IMR-90 (cell line): ENCODE measurements around the gene GMNN. TPM values are rescaled to one million over a fixed set of nuclear protein-coding genes. Genes with fewer than 3 reads are reported as not detected.
A peak's percentile ranks its signal among the peaks of the same experiment; 100 is the strongest.

ENCODE experiments used
- ATAC-seq: fragments of 200-7000 bp; cut with Tn5 transposase; 2 replicates; pipeline ENCODE4 v1.9.1; 2020; ENCODE audit warnings: low read depth, mild to moderate bottlenecking, moderate library complexity
- BruUV-seq: library from RNA; stranded (reverse); fragments of 400-500 nt; replicated peaks from 2 replicates; lab custom pipeline; 2021; lab: Mats Ljungman, UMichigan
- CTCF ChIA-PET: fragments of 300-600 bp; formaldehyde crosslinking; extraction: SDS; loops from one replicate; lab custom pipeline; 2021; ENCODE audit warnings: antibody characterized with exemption; lab: Yijun Ruan, JAX
- POLR2A ChIA-PET: fragments of 300-600 bp; sonication (Branson Sonifier 250); formaldehyde crosslinking; loops from one replicate; lab custom pipeline; 2022; ENCODE audit warnings: antibody characterized with exemption; ENCODE audit not compliant: unreplicated experiment; lab: Charles Lee
- DNase-seq: peaks from one replicate; pipeline ENCODE4 v3.0.0; 2013
- H2AFZ ChIP-seq: replicated peaks from 2 replicates; pipeline ENCODE3; 2013; ENCODE audit warnings: low read length, mild to moderate bottlenecking; ENCODE audit not compliant: poor library complexity
- H2AK5ac ChIP-seq: 2 replicates; pipeline ENCODE4 v1.6.1; 2013; ENCODE audit warnings: low read depth, low read length, inconsistent platforms
- H2AK9ac ChIP-seq: replicated peaks from 2 replicates; pipeline ENCODE3; 2013; ENCODE audit warnings: mild to moderate bottlenecking, low read depth, low read length, moderate library complexity; ENCODE audit not compliant: poor library complexity
- H2BK120ac ChIP-seq: 2 replicates; pipeline ENCODE4 v1.6.1; 2013; ENCODE audit warnings: low read depth, low read length, inconsistent platforms
- H2BK15ac ChIP-seq: 3 replicates; pipeline ENCODE4 v1.6.1; 2013; ENCODE audit warnings: low read depth, low read length, inconsistent platforms
- H2BK20ac ChIP-seq: 2 replicates; pipeline ENCODE4 v1.6.1; 2013; ENCODE audit warnings: low read depth, mild to moderate bottlenecking, inconsistent platforms, low read length, moderate library complexity
- H2BK5ac ChIP-seq: 2 replicates; pipeline ENCODE4 v1.6.1; 2013; ENCODE audit warnings: mild to moderate bottlenecking, low read depth, low read length, inconsistent platforms; ENCODE audit not compliant: poor library complexity, severe bottlenecking
- H3K14ac ChIP-seq: replicated peaks from 2 replicates; pipeline ENCODE4 v1.6.1; 2013; ENCODE audit warnings: low read depth, low read length, inconsistent platforms
- H3K18ac ChIP-seq: 2 replicates; pipeline ENCODE4 v1.6.1; 2013; ENCODE audit warnings: low read depth, low read length, control low read depth
- H3K23ac ChIP-seq: 2 replicates; pipeline ENCODE4 v1.6.1; 2013; ENCODE audit warnings: low read depth, low read length, inconsistent platforms
- H3K27ac ChIP-seq: 2 replicates; pipeline ENCODE4 v1.5.1; 2013; ENCODE audit warnings: mild to moderate bottlenecking, control low read depth, low read length; ENCODE audit not compliant: insufficient read depth
- H3K27me3 ChIP-seq: 2 replicates; pipeline ENCODE4 v1.6.1; 2013; ENCODE audit warnings: low read length; ENCODE audit not compliant: control insufficient read depth, insufficient read depth
- H3K36me3 ChIP-seq: 2 replicates; pipeline ENCODE4 v1.6.1; 2013; ENCODE audit warnings: low read length, mixed read lengths; ENCODE audit not compliant: control insufficient read depth, insufficient read depth
- H3K4ac ChIP-seq: 2 replicates; pipeline ENCODE4 v1.6.1; 2013; ENCODE audit warnings: low read depth, low read length, inconsistent platforms
- H3K4me1 ChIP-seq: 2 replicates; pipeline ENCODE4 v1.6.1; 2013; ENCODE audit warnings: low read length, mixed read lengths; ENCODE audit not compliant: control insufficient read depth, insufficient read depth
- H3K4me2 ChIP-seq: 2 replicates; pipeline ENCODE4 v1.6.1; 2013; ENCODE audit warnings: low read depth, mild to moderate bottlenecking, control low read depth, low read length, moderate library complexity
- H3K4me3 ChIP-seq: 2 replicates; pipeline ENCODE4 v1.5.1; 2013; ENCODE audit warnings: low read depth, mild to moderate bottlenecking, control low read depth, low read length, moderate library complexity; ENCODE audit not compliant: insufficient read depth
- H3K56ac ChIP-seq: 2 replicates; pipeline ENCODE4 v1.6.1; 2013; ENCODE audit warnings: low read length, inconsistent platforms; ENCODE audit not compliant: insufficient read depth; ENCODE audit errors: extremely low read depth
- H3K79me1 ChIP-seq, 2 experiments: 2 replicates each; pipeline ENCODE4 v1.6.1; 2013; ENCODE audit warnings: low read length in 2 of 2, inconsistent platforms in 1 of 2, low read depth in 1 of 2
- H3K9ac ChIP-seq: 2 replicates; pipeline ENCODE4 v1.6.1; 2013; ENCODE audit warnings: low read depth, low read length, control low read depth
- H3K9me1 ChIP-seq: 2 replicates; pipeline ENCODE4 v1.6.1; 2013; ENCODE audit warnings: low read length, inconsistent platforms; ENCODE audit not compliant: insufficient read depth
- H3K9me3 ChIP-seq: 2 replicates; pipeline ENCODE4 v1.6.1; 2013; ENCODE audit warnings: low read length; ENCODE audit not compliant: control insufficient read depth, insufficient read depth
- H4K20me1 ChIP-seq: 2 replicates; pipeline ENCODE4 v1.6.1; 2013; ENCODE audit warnings: low read length, inconsistent platforms; ENCODE audit not compliant: insufficient read depth
- H4K5ac ChIP-seq: 2 replicates; pipeline ENCODE4 v1.6.1; 2013; ENCODE audit warnings: mild to moderate bottlenecking, low read depth, low read length, control low read depth
- H4K8ac ChIP-seq, 2 experiments: 2 replicates each; pipeline ENCODE4 v1.6.1; 2013; ENCODE audit warnings: low read depth in 2 of 2, low read length in 2 of 2, control low read depth in 1 of 2, inconsistent platforms in 1 of 2
- H4K91ac ChIP-seq: 2 replicates; pipeline ENCODE4 v1.6.1; 2013; ENCODE audit warnings: low read depth, low read length, inconsistent platforms; ENCODE audit not compliant: insufficient read depth
- BHLHE40 ChIP-seq: fragments of 150-350 bp; IDR thresholded peaks from 2 replicates; pipeline ENCODE4 v1.6.1; 2016; ENCODE audit warnings: mild to moderate bottlenecking, low read depth, low read length
- CEBPB ChIP-seq: IDR thresholded peaks from 2 replicates; pipeline ENCODE4 v1.6.1; 2012; ENCODE audit warnings: low read depth, low read length, improper control_type of control experiment
- CHD1 ChIP-seq: IDR thresholded peaks from 2 replicates; pipeline ENCODE4 v1.6.1; 2012; ENCODE audit warnings: low read depth, low read length, improper control_type of control experiment
- CTCF ChIP-seq: conservative IDR thresholded peaks from 2 replicates; pipeline ENCODE4 v1.5.1; 2012; ENCODE audit warnings: mild to moderate bottlenecking, low read depth, low read length, improper control_type of control experiment
- ELK1 ChIP-seq: fragments of 150-350 bp; IDR thresholded peaks from 2 replicates; pipeline ENCODE4 v1.6.1; 2016; ENCODE audit warnings: low read depth, mild to moderate bottlenecking, low read length, moderate library complexity, borderline replicate concordance
- FOS ChIP-seq: fragments of 150-350 bp; IDR thresholded peaks from 2 replicates; pipeline ENCODE4 v1.6.1; 2016; ENCODE audit warnings: low read depth, low read length
- MAFK ChIP-seq: IDR thresholded peaks from 2 replicates; pipeline ENCODE4 v1.6.1; 2012; ENCODE audit warnings: low read depth, low read length, improper control_type of control experiment
- MAZ ChIP-seq: IDR thresholded peaks from 2 replicates; pipeline ENCODE4 v1.6.1; 2012; ENCODE audit warnings: low read depth, mild to moderate bottlenecking, low read length, improper control_type of control experiment, moderate library complexity, borderline replicate concordance
- MXI1 ChIP-seq: IDR thresholded peaks from 2 replicates; pipeline ENCODE4 v1.6.1; 2012; ENCODE audit warnings: low read depth, mild to moderate bottlenecking, low read length, moderate library complexity, borderline replicate concordance
- NFE2L2 ChIP-seq: fragments of 150-350 bp; IDR thresholded peaks from 2 replicates; pipeline ENCODE4 v1.6.1; 2016; ENCODE audit warnings: low read depth, mild to moderate bottlenecking, low read length
- POLR2A ChIP-seq: IDR thresholded peaks from 2 replicates; pipeline ENCODE4 v1.6.1; 2012; ENCODE audit warnings: mild to moderate bottlenecking, low read depth, low read length
- RAD21 ChIP-seq: IDR thresholded peaks from 2 replicates; pipeline ENCODE4 v1.6.1; 2012; ENCODE audit warnings: low read length, improper control_type of control experiment
- RCOR1 ChIP-seq: IDR thresholded peaks from 2 replicates; pipeline ENCODE4 v1.6.1; 2012; ENCODE audit warnings: mild to moderate bottlenecking, low read length, improper control_type of control experiment; ENCODE audit not compliant: insufficient replicate concordance
- RFX5 ChIP-seq: IDR thresholded peaks from 2 replicates; pipeline ENCODE4 v1.8.0; 2012; ENCODE audit warnings: low read depth, mild to moderate bottlenecking, low read length, moderate library complexity
- SMC3 ChIP-seq: fragments of 150-350 bp; IDR thresholded peaks from 2 replicates; pipeline ENCODE4 v1.6.1; 2016; ENCODE audit warnings: low read depth, mild to moderate bottlenecking, antibody characterized with exemption, low read length, moderate library complexity
- USF2 ChIP-seq: fragments of 150-350 bp; IDR thresholded peaks from 2 replicates; pipeline ENCODE4 v1.6.1; 2017; ENCODE audit warnings: mild to moderate bottlenecking, antibody characterized with exemption, low read length, low read depth
- WGBS, 2 experiments: methylation state at CpG; one replicate each; pipeline versions ENCODE4 v1.1.5 to v1.1.7; 2013; ENCODE audit warnings: missing lambda C conversion rate in 2 of 2; ENCODE audit not compliant: insufficient read length in 1 of 2; ENCODE audit errors: extremely low coverage in 2 of 2; 5-methylcytosine and 5-hydroxymethylcytosine counted together
- dilution Hi-C: fragments of 300-500 bp; cut with HindIII; formaldehyde crosslinking; loops from one replicate; pipeline ENCODE4 v1.14.3; 2018; ENCODE audit warnings: low sequenced_read_pairs; ENCODE audit not compliant: unreplicated experiment
- in situ Hi-C: fragments of 300-500 bp; cut with MboI; formaldehyde crosslinking; loops from 3 replicates; pipeline ENCODE4 v1.14.3; 2019; ENCODE audit warnings: low sequenced_read_pairs, inconsistent platforms, mixed read lengths
- intact Hi-C: fragments of 100-400 bp; cut with micrococcal nuclease; formaldehyde crosslinking; loops from 2 replicates; pipeline ENCODE4 v1.10.0; 2022
- polyA plus RNA-seq, 3 experiments: library from polyadenylated mRNA; depleted of rRNA; stranded (reverse); fragments of >200 nt; gene quantifications; 2 replicates each; pipeline ENCODE4 v1.2.3, GENCODE V29; 2012; ENCODE audit warnings: low replicate concordance in 1 of 3
- total RNA-seq: library from RNA; depleted of rRNA; stranded (reverse); fragments of >200 nt; gene quantifications from 2 replicates; pipeline ENCODE4 v1.2.3, GENCODE V29; 2012

The GMNN gene
- total and polyA plus RNA-seq, 2 of the 4 experiments (the other 2 are of a cell fraction), result 19.7 to 22.2 TPM

GRCh38 chr6:24778121-24778520 is 3.4 kb downstream of the GMNN start:
- no peak overlapping the region for H3K9ac ChIP-seq
- in situ Hi-C loops, result no loop called here
- intact Hi-C loops, result loop anchor here (5.0 kb wide), 2 partner anchors 74 to 234 kb away; no protein-coding TSS in a partner anchor
- H2AK5ac ChIP-seq, result peak overlapping the region; percentile 62
- peaks cover 11% of the 10 kb centered on the region for H4K20me1 ChIP-seq
- H2BK20ac ChIP-seq, result no peak overlapping the region
- 0 out of 2 replicates have a peak overlapping the region, but pooled peaks have one; percentile 3 for H3K14ac ChIP-seq
- H3K4me2 ChIP-seq, result no peak overlapping the region; the same call in 1 of the 2 replicates
- no peak overlapping the region for H2BK120ac ChIP-seq
- dilution Hi-C loops, result no loop called here
- H2BK15ac ChIP-seq, result no peak overlapping the region
- no peak for TF ChIP-seq MAFK
- no peak for TF ChIP-seq CHD1
- no peak for TF ChIP-seq NFE2L2
- no peak for TF ChIP-seq USF2
- TF ChIP-seq MAZ, result no peak
- no peak for TF ChIP-seq BHLHE40
- TF ChIP-seq RFX5, result no peak
- TF ChIP-seq RAD21, result no peak
- no peak for TF ChIP-seq RCOR1
- no peak for TF ChIP-seq ELK1
- no peak for TF ChIP-seq POLR2A
- no peak for TF ChIP-seq CTCF
- TF ChIP-seq MXI1, result no peak
- no peak for TF ChIP-seq FOS
- TF ChIP-seq SMC3, result no peak
- no peak for TF ChIP-seq CEBPB
- no peak overlapping the region for H4K91ac ChIP-seq
- peaks cover 9 to 21% of the 10 kb centered on the region in 2 experiments; a peak in 1 of 4 replicates for H3K79me1 ChIP-seq
- BruUV-seq, result TSS peak; percentile 20
- DNase-seq, result no peak
- H3K9me1 ChIP-seq, result no peaks in the 10 kb centered on the region
- ATAC-seq, result no peak
- WGBS, 2 experiments, result no CpG with 5 or more reads among the region's 1 CpG
- peaks cover 6% of the 10 kb centered on the region for H3K4me1 ChIP-seq
- no peak overlapping the region for H2AFZ ChIP-seq
- peaks cover 2% of the 10 kb centered on the region; the same call in 1 of the 2 replicates for H3K36me3 ChIP-seq
- H3K9me3 ChIP-seq, result no peaks in the 10 kb centered on the region
- CTCF ChIA-PET, result no interaction called here
- peak overlapping the region; percentile 55; the same call in 1 of the 2 replicates for H3K4ac ChIP-seq
- no peaks in the 10 kb centered on the region for H3K27me3 ChIP-seq
- H3K18ac ChIP-seq, result no peak overlapping the region
- peak overlapping the region; percentile 13 for H2BK5ac ChIP-seq
- peak overlapping the region in 1 of 2 experiments; percentile 5; a peak in 1 of 4 replicates for H4K8ac ChIP-seq
- POLR2A ChIA-PET, result no interaction called here
- no peak overlapping the region for H2AK9ac ChIP-seq
- peak overlapping the region; percentile 28; the same call in 1 of the 2 replicates for H4K5ac ChIP-seq
- H3K27ac ChIP-seq, result no peak overlapping the region; the same call in 1 of the 2 replicates
- H3K56ac ChIP-seq, result no peak overlapping the region
- no peak overlapping the region for H3K4me3 ChIP-seq
- 0 out of 2 replicates have a peak overlapping the region, but pooled peaks have one; percentile 59 for H3K23ac ChIP-seq
